NCI-H187 (cell line): ENCODE results near the gene SLC25A24.
"Not testable (repeated sequence)": the region's sequence is repeated elsewhere in the genome, so short reads cannot be mapped to it uniquely, and the experiment has no call there.

Source experiments
- DNase-seq, 2 experiments: peaks; one replicate each; lab custom pipeline; 2025; lab: John Stamatoyannopoulos, UW

The SLC25A24 gene

GRCh38 chr1:108133148-108133547, 67.0 kb downstream of the SLC25A24 start:
- not testable (repeated sequence) for DNase-seq

- DNase-seq: not testable (repeated sequence)
Observed at GRCh38 chr1:108132367-108132766, 67.8 kb downstream of the SLC25A24 start.

GRCh38 chr1:108131281-108131680, 68.9 kb downstream of the SLC25A24 start:
- DNase-seq: not testable (repeated sequence)

- DNase-seq: no peak
Observed at GRCh38 chr1:108130794-108131193, 69.3 kb downstream of the SLC25A24 start.

GRCh38 chr1:108129999-108130398, 70.1 kb downstream of the SLC25A24 start:
- DNase-seq: no peak

- DNase-seq: peak; percentile 21 to 27
Observed at GRCh38 chr1:108125312-108126138, 74.6 kb downstream of the SLC25A24 start.

- no peak for DNase-seq
Observed at GRCh38 chr1:108124622-108125311, 75.4 kb downstream of the SLC25A24 start.

GRCh38 chr1:108124023-108124422, 76.1 kb downstream of the SLC25A24 start:
- no peak for DNase-seq

GRCh38 chr1:108121358-108122143, 78.6 kb downstream of the SLC25A24 start:
- no peak for DNase-seq

GRCh38 chr1:108120163-108120562, 80.0 kb downstream of the SLC25A24 start:
- DNase-seq: peak; percentile 71 to 80

- DNase-seq: no peak
Observed at GRCh38 chr1:108119500-108119899, 80.6 kb downstream of the SLC25A24 start.

- no peak for DNase-seq
Observed at GRCh38 chr1:108117945-108118902, 81.9 kb downstream of the SLC25A24 start.

- no peak for DNase-seq
Observed at GRCh38 chr1:108117237-108117636, 82.9 kb downstream of the SLC25A24 start.

GRCh38 chr1:108114033-108114599, 86.0 kb downstream of the SLC25A24 start:
- DNase-seq: no peak

GRCh38 chr1:108113496-108113895, 86.6 kb downstream of the SLC25A24 start:
- no peak for DNase-seq

- DNase-seq: no peak
Observed at GRCh38 chr1:108109295-108109973, 90.7 kb downstream of the SLC25A24 start.

GRCh38 chr1:108108119-108108518, 92.0 kb downstream of the SLC25A24 start:
- no peak for DNase-seq

GRCh38 chr1:108107658-108108057, 92.5 kb downstream of the SLC25A24 start:
- DNase-seq: no peak

GRCh38 chr1:108106775-108107174, 93.4 kb downstream of the SLC25A24 start:
- no peak for DNase-seq

GRCh38 chr1:108100148-108100547, 100.0 kb downstream of the SLC25A24 start:
- DNase-seq: no peak
